H54 (cell line): ENCODE results near the gene PLS1.
"Not testable (repeated sequence)": the region's sequence is repeated elsewhere in the genome, so short reads cannot be mapped to it uniquely, and the experiment has no call there.

Experiments
- DNase-seq: peaks from one replicate; pipeline ENCODE4 v3.0.0; 2011; ENCODE audit warnings: low spot score, mixed read lengths; ENCODE audit not compliant: insufficient read length
- FAIRE-seq: peaks from 3 replicates; lab custom pipeline; 2011; peaks lifted over from hg19 to GRCh38; lab: Jason Lieb, UNC
- POLR2A ChIP-seq: IDR thresholded peaks from 2 replicates; pipeline ENCODE4 v1.6.1; 2011; ENCODE audit warnings: low read depth, mild to moderate bottlenecking, low read length

PLS1 gene

DNA sequence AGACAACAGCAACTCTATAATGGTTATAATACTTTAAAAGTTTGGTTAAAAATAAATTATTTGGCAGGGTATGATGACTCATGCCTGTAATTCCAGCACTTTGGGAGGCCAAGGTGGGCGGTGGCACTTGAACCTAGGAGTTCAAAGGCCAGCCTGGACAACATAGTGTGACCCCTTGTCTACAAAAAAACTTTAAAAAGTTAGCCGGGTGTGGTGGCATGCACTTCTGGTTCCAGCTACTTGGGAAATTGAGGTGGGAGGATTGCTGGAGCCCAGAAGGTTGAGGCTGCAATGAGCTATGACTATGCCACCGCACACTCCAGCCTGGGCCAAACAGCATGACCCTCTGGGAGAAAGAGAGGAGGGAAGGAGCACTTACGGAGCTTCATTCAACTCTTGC lies 119.9 kb downstream of the PLS1 start:
- no peak for TF ChIP-seq POLR2A
- DNase-seq (no peak), FAIRE-seq (no peak)

DNA sequence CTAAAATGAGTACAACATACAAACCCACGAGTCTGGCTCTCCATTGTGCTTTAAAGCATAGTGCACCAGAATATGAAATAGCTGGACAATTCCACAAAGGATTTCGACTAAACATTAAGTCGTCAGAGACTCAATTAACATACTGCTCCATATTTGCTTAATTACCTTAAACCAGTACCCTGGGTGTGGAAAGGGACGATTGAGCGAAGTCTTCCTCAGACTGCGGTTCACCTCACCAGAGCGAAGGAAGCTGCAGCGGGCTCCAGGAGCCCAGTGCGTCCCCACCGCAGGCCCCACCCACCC lies 127.4 kb downstream of the PLS1 start:
- FAIRE-seq (no peak), DNase-seq (no peak)
- no peak for TF ChIP-seq POLR2A

DNA sequence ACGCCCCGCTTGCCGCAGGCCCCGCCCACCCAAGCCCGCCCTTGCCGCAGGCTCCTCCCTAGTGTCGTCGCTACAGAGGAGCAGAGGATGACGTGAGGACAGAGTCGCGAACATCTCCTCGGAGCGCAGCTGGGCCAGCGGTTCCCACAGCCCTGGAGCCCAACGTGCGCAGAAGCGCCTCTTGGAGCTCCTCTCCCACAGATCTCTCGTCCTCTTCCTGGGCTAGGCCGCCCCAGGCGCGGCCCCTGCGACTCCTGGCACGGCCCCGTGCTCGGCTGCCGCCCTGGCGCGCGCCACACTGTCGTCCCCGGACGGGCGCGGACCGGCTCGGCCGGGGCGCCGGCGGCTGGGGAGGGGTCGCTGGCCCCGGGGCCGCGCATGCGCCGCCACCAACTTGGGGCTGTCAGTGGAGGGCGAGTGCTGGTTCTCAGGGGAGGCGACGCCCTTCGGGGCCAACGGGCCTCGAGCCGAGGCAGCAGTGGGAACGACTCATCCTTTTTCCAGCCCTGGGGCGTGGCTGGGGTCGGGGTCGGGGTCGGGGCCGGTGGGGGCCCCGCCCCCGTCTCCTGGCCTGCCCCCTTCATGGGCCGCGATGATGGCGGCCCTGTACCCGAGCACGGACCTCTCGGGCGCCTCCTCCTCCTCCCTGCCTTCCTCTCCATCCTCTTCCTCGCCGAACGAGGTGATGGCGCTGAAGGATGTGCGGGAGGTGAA lies 127.9 kb downstream of the PLS1 start, which contains the start of gene TRPC1:
TRPC1 (plus strand) TSS at position 67 of the 714 bp plus-strand sequence; CDS start at position 593, 526 bp downstream.
- TF ChIP-seq POLR2A = peak; percentile 94
- FAIRE-seq (peak; percentile 88), DNase-seq (peak; percentile 88)

DNA sequence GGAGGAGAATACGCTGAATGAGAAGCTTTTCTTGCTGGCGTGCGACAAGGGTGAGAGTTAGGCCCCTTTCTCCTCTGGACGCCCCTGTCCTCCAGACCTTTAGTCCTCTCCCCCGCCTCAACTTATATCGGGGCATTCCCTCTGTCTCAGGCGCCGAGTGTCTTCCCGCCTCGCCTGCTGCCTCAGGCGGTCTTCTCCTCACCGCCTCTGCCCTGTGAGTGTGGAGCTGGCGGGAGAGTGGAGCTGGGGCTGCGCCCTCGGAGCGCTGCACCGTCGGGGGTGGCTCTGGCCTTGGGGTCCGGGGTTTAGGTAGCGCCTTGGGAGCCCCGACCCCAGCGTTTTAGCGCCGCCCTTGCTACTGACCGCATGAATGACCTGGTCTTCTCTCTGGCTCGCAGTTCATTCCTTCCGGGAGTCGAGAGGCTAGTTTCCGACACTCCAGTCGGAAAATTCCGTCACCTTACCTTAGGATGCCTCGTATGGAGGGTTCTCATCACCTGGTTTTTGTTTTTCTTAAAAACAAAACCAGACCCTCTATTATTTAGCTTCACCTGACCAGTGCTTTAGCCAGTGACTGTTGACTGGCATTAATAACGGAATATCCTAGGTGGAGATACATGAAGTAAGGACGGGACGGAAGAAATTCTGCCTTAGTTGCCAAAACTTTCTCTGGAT lies 128.6 kb downstream of the PLS1 start:
- DNase-seq (peak; percentile 44), FAIRE-seq (peak; percentile 86)
- no peak; the same call in 1 of the 2 replicates for TF ChIP-seq POLR2A

DNA sequence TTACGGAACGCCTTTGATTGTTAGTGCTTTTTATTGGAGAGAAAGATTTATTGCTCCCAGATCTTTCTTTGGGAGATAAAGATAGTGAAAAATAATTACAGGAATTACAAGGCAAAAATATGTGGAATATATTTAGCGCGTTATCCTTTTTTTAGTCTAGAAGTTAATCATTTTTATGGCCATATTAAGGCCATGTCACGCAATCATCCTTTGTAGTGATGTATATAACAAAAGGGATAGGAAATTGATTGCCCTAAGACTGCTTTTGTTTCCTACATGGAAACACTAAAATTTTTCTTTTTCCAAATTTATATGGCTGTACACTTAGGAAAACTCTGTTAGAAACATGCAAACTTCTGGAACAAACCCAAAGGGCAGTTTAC lies 129.2 kb downstream of the PLS1 start:
- no peak for DNase-seq
- FAIRE-seq = no peak
- no peak for TF ChIP-seq POLR2A

DNA sequence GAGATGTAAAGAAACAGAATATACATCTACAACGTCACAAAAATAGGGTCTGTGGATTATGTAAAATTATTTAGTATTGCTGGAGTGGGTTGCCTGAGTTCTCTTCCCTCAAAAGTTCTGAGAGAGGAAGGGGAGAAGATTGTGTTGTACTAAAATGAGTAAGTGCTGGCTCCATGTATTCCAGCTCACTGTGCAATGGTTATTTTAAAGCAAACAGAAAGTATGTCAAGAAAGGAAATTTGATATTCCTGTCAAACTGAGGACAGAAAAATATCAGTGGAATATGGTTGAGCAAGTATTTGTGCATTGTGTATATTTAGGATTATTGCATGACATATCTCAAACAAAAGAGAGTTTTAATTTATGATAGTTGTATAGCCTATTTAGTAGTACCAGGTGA lies 129.8 kb downstream of the PLS1 start:
- FAIRE-seq = peak; percentile 62
- TF ChIP-seq POLR2A = no peak

DNA sequence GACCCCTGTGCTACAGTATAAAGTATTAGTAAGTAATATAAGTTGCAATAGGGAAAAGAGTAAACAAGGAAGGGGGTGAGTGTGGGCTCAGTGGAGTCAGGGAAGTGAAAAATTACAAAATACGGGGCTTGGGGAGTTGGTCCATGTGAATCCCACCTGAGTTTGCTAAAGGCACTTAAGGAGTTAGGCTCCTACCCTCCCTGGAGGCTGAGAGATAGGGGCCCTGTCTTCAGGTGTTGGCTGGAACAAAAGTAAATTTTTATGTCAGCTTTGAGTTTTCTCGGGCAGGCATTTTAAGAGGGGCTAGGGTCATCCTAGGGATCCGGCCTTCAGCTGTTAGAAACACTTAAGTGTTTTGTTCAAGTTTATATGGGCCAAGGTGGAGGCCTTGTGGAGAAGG lies 135.9 kb downstream of the PLS1 start:
- DNase-seq = no peak
- no peak for FAIRE-seq
- no peak for TF ChIP-seq POLR2A

More for the DNA sequence above, 129.8 kb downstream of the PLS1 start:
- no peak for DNase-seq

DNA sequence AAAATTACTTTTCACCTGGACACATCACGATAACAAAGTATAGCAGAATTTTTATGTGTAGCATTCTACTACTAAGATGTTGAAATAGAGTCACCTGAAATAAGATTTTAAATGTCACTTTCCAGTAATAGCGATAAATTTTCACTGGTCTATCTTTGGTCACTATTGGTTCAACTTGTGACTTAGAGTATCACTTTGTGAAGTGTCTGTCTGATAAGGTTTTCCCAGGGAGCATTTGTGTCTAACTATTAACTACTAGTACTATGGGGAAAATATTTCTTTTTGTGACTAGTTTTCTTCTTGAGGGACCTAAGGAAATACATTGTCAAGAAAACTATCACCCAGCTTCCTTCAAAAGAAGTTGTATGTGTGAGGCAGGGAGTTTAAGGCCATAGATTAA lies 138.6 kb downstream of the PLS1 start:
- no peak for DNase-seq
- FAIRE-seq = no peak
- TF ChIP-seq POLR2A = no peak

DNA sequence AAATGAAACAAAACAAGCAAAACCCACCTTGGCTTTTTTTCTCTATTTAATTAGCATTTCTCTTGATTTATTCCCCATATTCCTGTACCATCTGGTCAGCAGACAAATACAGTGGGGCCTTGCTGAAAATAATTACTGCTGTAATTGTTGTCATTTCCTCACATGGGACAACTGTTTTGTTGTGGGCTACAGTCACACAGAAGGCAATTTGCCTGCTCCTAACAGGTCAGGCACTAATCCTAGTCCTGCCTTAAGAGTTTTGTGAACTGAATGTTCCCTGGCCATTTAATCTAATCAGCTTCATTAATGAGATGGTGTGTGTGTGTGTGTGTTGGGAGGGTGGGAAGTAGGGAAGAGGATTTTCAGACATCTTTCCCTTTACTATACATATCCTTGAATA lies 139.3 kb downstream of the PLS1 start:
- peak; percentile 20 for FAIRE-seq
- no peak for TF ChIP-seq POLR2A

DNA sequence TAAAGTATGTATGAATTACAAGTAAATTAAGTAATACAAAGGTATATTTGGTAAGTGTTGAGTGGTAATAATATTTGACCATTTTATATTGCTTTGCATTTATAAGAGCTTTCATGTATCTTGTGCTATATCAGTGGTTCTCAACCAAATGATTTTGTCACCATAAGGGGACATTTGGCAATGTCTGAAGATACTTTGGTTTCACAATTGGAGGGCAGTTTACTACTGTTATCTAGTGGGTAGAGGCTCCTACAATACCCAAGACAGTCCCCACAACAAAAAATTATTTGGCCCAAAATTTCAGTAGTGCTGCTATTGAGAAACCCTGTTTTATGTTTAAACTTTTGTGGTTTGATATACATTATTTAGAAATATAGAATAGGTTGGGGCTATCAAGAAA lies 142.2 kb downstream of the PLS1 start:
- FAIRE-seq (no peak), DNase-seq (no peak)
- no peak for TF ChIP-seq POLR2A

More for the DNA sequence above, 139.3 kb downstream of the PLS1 start:
- DNase-seq = no peak

DNA sequence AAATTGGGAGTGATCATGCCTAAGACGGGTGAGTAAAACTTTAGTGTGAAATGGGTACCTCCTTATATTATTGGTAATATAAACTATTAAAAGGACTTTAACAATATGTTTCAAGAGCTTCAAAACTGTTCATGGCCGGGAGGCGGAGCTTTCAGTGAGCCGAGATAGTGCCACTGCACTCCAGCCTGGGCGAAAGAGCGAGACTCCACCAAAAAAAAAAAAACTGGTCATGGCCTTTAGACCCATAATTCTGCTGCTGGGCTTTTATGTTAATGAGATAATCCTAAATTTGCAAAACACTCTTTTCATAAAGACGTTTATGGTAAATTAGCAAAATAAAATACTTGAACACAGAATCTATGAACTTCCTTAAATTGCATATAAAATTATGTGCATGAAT lies 150.5 kb downstream of the PLS1 start:
- FAIRE-seq = no peak
- DNase-seq = no peak
- TF ChIP-seq POLR2A = no peak

DNA sequence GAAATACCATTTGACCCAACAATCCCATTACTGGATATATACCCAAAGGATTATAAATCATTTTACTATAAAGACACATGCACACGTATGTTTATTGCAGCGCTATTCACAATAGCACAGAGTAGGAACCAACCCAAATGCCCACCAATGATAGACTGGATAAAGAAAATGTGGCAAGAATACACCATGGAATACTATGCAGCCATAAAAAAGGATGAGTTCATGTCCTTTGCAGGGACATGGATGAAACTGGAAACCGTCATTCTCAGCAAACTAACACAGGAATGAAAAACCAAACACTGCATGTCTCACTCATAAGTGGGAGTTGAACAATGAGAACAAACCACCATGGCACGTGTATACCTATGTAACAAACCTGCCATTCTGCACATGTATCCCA lies 154.3 kb downstream of the PLS1 start:
- FAIRE-seq, DNase-seq: not testable (repeated sequence)

DNA sequence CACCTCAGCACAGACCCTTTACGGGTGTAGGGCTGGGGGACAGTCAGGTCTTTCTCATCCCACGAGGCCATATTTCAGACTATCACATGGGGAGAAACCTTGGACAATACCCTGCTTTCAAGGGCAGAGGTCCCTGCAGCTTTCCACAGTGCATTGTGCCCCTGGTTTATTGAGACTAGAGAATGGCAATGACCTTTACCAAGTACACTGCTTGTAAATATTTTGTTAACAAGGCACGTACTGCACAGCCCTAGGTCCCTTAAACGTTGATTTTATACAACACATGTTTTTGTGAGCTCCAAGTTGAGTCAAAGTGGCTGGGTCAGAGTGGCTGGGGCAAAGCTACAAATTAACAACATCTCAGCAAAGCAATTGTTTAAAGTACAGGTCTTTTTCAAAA lies 156.4 kb downstream of the PLS1 start:
- not testable (repeated sequence) for FAIRE-seq

DNA sequence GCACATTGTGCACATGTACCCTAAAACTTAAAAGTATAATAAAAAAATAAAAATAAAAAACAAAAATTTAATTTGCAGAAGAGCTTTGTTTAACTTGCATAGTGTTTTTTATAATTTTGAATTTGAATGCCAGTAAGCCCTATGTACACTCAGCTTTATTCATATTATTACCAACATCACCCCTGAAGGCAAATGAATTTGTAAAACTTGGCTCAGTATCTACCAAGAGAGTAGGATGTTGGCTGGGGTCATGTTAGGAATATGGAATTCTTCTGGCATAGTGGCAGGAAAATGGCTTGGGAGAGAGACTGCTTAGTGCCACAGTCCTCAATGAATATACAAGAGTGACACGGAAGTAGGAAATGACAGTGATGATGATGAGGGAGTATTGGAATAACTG lies 158.3 kb downstream of the PLS1 start:
- DNase-seq (no peak), FAIRE-seq (no peak)
- TF ChIP-seq POLR2A = no peak

More for the DNA sequence above, 156.4 kb downstream of the PLS1 start:
- DNase-seq = not testable (repeated sequence)
